ENCODE measurements around the gene ZDHHC3.

Gene ZDHHC3

GRCh38 chr3:44890852-44891251 lies 85.1 kb downstream of the ZDHHC3 start:
- no peak for DNase-seq

DNA sequence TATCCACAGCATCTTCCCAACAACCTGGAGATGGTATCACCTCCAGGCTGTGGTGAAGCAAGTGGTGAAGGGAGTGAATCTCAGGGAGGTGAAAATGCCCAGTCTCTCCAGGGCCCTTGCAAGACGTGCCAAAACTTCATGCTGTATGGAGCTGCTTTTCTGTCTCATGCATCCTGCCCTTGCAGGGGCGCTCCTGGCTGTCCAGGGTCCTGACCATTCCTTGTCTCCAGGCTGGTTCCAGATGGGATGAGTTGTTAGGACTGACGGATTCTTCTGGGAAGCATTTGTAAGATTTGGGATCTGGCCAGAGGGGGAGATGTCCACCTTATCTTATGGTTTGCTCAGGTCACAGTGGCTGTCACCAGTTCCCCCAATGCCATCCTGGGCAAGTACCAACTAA lies 85.7 kb downstream of the ZDHHC3 start:
- no peak for DNase-seq

- no peak for DNase-seq
These were observed 88.9 kb downstream of the ZDHHC3 start for GRCh38 chr3:44887101-44887500.

GRCh38 chr3:44886561-44886960 lies 89.4 kb downstream of the ZDHHC3 start:
- DNase-seq: no peak

DNA sequence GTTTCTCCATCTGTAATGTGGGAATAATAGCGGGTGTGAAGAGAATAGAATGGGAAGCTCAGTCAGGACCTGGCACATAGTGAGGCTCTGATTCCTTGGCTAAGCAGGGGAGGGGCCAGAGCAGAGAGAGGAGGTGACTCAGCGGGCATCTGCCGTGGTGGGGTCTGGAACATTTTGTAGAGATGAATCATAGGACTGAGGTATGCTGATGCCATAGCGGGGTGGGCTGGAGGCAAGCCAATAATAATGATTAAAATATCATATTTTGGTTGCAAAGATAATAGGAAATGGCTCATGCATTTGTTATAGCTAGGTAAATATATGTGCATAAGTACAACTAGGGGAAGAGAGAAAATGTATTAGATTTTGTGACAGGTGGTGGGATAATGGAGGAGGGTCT lies 90.4 kb downstream of the ZDHHC3 start:
- peak; percentile 81 for DNase-seq

- peak; percentile 38 for DNase-seq
These were observed 92.0 kb downstream of the ZDHHC3 start for GRCh38 chr3:44883999-44884431.

- no peak for DNase-seq
These were observed 92.6 kb downstream of the ZDHHC3 start for GRCh38 chr3:44883213-44883955.

GRCh38 chr3:44880284-44880683 lies 95.7 kb downstream of the ZDHHC3 start:
- no peak for DNase-seq

GRCh38 chr3:44877333-44877732 lies 98.6 kb downstream of the ZDHHC3 start:
- DNase-seq: no peak

DNA sequence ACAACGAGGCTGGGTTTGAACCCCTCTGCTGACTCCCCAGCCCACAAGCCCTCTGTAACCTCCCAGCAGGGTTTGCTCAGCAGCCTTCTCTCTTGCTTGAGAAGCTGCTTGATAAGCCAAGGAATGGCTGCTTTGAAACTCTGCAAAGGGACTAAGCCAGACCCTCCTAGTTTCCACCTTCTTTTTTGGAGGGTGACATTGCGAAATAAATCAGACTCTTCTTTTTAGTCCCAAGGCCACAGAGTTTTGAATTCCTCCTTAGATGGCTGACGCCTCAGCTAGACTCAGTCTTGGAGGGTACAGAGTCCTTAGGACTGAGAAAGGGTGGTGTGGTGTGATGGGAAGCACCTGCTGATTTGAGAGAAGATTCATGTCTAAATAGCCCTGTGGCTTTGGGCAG lies 100.4 kb downstream of the ZDHHC3 start:
- no peak for DNase-seq

Data from 8988T (cell line).